A172 (cell line): Measurements from ENCODE around the gene AP4E1. TPM values are rescaled to one million over a fixed set of nuclear protein-coding genes. Genes with fewer than 3 reads are reported as not detected.
"Not testable (repeated sequence)": the region's sequence is repeated elsewhere in the genome, so short reads cannot be mapped to it uniquely, and the experiment has no call there.

Source experiments
- DNase-seq: peaks from one replicate; pipeline ENCODE4 v3.0.0-alpha.2; 2015; ENCODE audit warnings: low spot score
- total RNA-seq: library from RNA; depleted of rRNA; stranded (reverse); fragments of >200 nt; shearing (Covaris generic); gene quantifications from 2 replicates; pipeline ENCODE4 v1.2.3, GENCODE V29; 2014

The AP4E1 gene
- total RNA-seq, 1 experiment from 2014 or later, result 14.5 TPM

GRCh38 chr15:50944672-50945071 lies 36.2 kb downstream of the AP4E1 start:
- no peak for DNase-seq

GRCh38 chr15:50945725-50946124 lies 37.2 kb downstream of the AP4E1 start:
- no peak for DNase-seq

GRCh38 chr15:50950745-50951144 lies 42.3 kb downstream of the AP4E1 start:
- DNase-seq, result not testable (repeated sequence)

GRCh38 chr15:50953302-50953701 lies 44.8 kb downstream of the AP4E1 start:
- no peak for DNase-seq

GRCh38 chr15:50954837-50955236 lies 46.4 kb downstream of the AP4E1 start:
- not testable (repeated sequence) for DNase-seq

GRCh38 chr15:50959717-50960116 lies 51.2 kb downstream of the AP4E1 start:
- no peak for DNase-seq

GRCh38 chr15:50964075-50964474 lies 55.6 kb downstream of the AP4E1 start:
- DNase-seq, result no peak

GRCh38 chr15:50968353-50968752 lies 59.9 kb downstream of the AP4E1 start:
- DNase-seq, result no peak

GRCh38 chr15:50970524-50970923 lies 62.0 kb downstream of the AP4E1 start:
- no peak for DNase-seq

- no peak for DNase-seq
These were observed 62.6 kb downstream of the AP4E1 start for GRCh38 chr15:50971115-50971514.

- no peak for DNase-seq
These were observed 63.1 kb downstream of the AP4E1 start for GRCh38 chr15:50971542-50971941.

GRCh38 chr15:50973605-50974004 lies 65.1 kb downstream of the AP4E1 start:
- no peak for DNase-seq

- peak; percentile 12 for DNase-seq
These were observed 68.7 kb downstream of the AP4E1 start for GRCh38 chr15:50977162-50977561.

- no peak for DNase-seq
These were observed 70.1 kb downstream of the AP4E1 start for GRCh38 chr15:50978580-50978979.

GRCh38 chr15:50979041-50979440 lies 70.6 kb downstream of the AP4E1 start:
- DNase-seq, result peak; percentile 35

- peak; percentile 11 for DNase-seq
These were observed 85.1 kb downstream of the AP4E1 start for GRCh38 chr15:50993598-50993997.

- no peak for DNase-seq
These were observed 88.2 kb downstream of the AP4E1 start for GRCh38 chr15:50996641-50997040.

- DNase-seq, result no peak
These were observed 89.0 kb downstream of the AP4E1 start for GRCh38 chr15:50997371-50998051.

- DNase-seq, result peak; percentile 29
These were observed 95.6 kb downstream of the AP4E1 start for GRCh38 chr15:51004103-51004551.

- no peak for DNase-seq
These were observed 98.0 kb downstream of the AP4E1 start for GRCh38 chr15:51006336-51006985.

GRCh38 chr15:51007131-51007666 lies 98.7 kb downstream of the AP4E1 start:
- no peak for DNase-seq

- no peak for DNase-seq
These were observed 102.7 kb downstream of the AP4E1 start for GRCh38 chr15:51011212-51011611.

- no peak for DNase-seq
These were observed 108.1 kb downstream of the AP4E1 start for GRCh38 chr15:51016615-51017014.
